IMR-90 (cell line): ENCODE data around the gene GNL3L.

Experiments
- CEBPB ChIP-seq: IDR thresholded peaks from 2 replicates; pipeline ENCODE4 v1.6.1; 2012; ENCODE audit warnings: low read depth, low read length, improper control_type of control experiment
- CTCF ChIP-seq: conservative IDR thresholded peaks from 2 replicates; pipeline ENCODE4 v1.5.1; 2012; ENCODE audit warnings: mild to moderate bottlenecking, low read depth, low read length, improper control_type of control experiment
- FOS ChIP-seq: fragments of 150-350 bp; IDR thresholded peaks from 2 replicates; pipeline ENCODE4 v1.6.1; 2016; ENCODE audit warnings: low read depth, low read length
- MAZ ChIP-seq: IDR thresholded peaks from 2 replicates; pipeline ENCODE4 v1.6.1; 2012; ENCODE audit warnings: low read depth, mild to moderate bottlenecking, low read length, improper control_type of control experiment, moderate library complexity, borderline replicate concordance
- MXI1 ChIP-seq: IDR thresholded peaks from 2 replicates; pipeline ENCODE4 v1.6.1; 2012; ENCODE audit warnings: low read depth, mild to moderate bottlenecking, low read length, moderate library complexity, borderline replicate concordance
- POLR2A ChIP-seq: IDR thresholded peaks from 2 replicates; pipeline ENCODE4 v1.6.1; 2012; ENCODE audit warnings: mild to moderate bottlenecking, low read depth, low read length
- RAD21 ChIP-seq: IDR thresholded peaks from 2 replicates; pipeline ENCODE4 v1.6.1; 2012; ENCODE audit warnings: low read length, improper control_type of control experiment
- RCOR1 ChIP-seq: IDR thresholded peaks from 2 replicates; pipeline ENCODE4 v1.6.1; 2012; ENCODE audit warnings: mild to moderate bottlenecking, low read length, improper control_type of control experiment; ENCODE audit not compliant: insufficient replicate concordance
- RFX5 ChIP-seq: IDR thresholded peaks from 2 replicates; pipeline ENCODE4 v1.8.0; 2012; ENCODE audit warnings: low read depth, mild to moderate bottlenecking, low read length, moderate library complexity
- SMC3 ChIP-seq: fragments of 150-350 bp; IDR thresholded peaks from 2 replicates; pipeline ENCODE4 v1.6.1; 2016; ENCODE audit warnings: low read depth, mild to moderate bottlenecking, antibody characterized with exemption, low read length, moderate library complexity
- USF2 ChIP-seq: fragments of 150-350 bp; IDR thresholded peaks from 2 replicates; pipeline ENCODE4 v1.6.1; 2017; ENCODE audit warnings: mild to moderate bottlenecking, antibody characterized with exemption, low read length, low read depth
- TF ChIP-seq, protein P1 (sequence below): fragments of 150-350 bp; IDR thresholded peaks from 2 replicates; pipeline ENCODE4 v1.6.1; 2016; ENCODE audit warnings: low read depth, mild to moderate bottlenecking, low read length, moderate library complexity, borderline replicate concordance

GRCh38 chrX:54484666-54485065, 45.4 kb upstream of the GNL3L start:
- no peak for TF ChIP-seq CTCF
- TF ChIP-seq CEBPB: no peak
- no peak for TF ChIP-seq USF2
- TF ChIP-seq RFX5: no peak
- TF ChIP-seq POLR2A: no peak
- TF ChIP-seq, protein P1, sequence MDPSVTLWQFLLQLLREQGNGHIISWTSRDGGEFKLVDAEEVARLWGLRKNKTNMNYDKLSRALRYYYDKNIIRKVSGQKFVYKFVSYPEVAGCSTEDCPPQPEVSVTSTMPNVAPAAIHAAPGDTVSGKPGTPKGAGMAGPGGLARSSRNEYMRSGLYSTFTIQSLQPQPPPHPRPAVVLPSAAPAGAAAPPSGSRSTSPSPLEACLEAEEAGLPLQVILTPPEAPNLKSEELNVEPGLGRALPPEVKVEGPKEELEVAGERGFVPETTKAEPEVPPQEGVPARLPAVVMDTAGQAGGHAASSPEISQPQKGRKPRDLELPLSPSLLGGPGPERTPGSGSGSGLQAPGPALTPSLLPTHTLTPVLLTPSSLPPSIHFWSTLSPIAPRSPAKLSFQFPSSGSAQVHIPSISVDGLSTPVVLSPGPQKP: no peak
- no peak for TF ChIP-seq MAZ
- TF ChIP-seq RCOR1: no peak
- no peak for TF ChIP-seq SMC3
- no peak for TF ChIP-seq RAD21
- no peak for TF ChIP-seq FOS
- no peak for TF ChIP-seq MXI1
